ENCODE measurements around the gene CYP2C8.
"Not testable (repeated sequence)": the region's sequence is repeated elsewhere in the genome, so short reads cannot be mapped to it uniquely, and the experiment has no call there.

The CYP2C8 gene

DNA sequence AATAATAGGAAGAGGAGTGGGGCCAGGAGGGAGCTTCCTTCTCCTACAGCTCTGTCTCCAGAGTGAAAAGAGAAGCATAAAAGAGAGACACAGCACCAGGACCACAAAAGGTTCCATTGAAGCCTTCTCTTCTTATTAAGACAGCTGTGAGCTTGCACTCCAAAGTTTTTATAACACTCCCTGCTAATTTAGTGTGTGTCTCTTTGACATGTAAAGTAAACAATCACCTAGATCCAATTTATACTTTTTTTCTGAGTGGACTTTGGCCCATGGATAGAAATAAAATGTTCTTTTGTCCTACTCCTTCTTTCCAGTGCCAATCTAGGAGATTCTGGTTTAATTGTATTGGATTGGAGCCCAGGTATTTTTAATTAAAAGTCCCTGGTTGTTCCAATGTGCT, at the start of gene CYP2C8:
Gene CYP2C8 (minus strand): TSS at position 212 of the 400 bp plus-strand sequence. CDS start 95 bp downstream, at position 117.
- DNase-seq (ENCODE audit: low read depth) = no peak

DNA sequence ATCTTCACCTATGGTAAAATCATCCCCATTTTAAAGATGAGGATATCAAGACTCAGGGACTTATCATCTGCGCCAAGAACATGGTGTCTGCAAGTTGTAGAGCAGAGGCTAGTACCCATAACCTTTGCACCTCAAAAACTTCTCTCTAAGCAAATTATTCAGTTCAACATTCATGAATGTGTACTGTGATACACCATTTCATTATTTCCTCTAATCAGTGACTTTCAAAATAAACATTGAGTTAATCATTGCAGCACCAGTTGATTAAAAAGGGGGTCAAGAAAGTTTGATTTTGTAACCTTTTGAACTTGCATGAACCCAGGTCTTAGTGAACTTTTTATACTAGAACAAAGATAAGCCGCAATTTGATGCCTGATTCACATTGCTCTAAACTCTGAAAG, 47.6 kb upstream of the CYP2C8 start:
- DNase-seq (ENCODE audit: low read depth) = no peak

DNA sequence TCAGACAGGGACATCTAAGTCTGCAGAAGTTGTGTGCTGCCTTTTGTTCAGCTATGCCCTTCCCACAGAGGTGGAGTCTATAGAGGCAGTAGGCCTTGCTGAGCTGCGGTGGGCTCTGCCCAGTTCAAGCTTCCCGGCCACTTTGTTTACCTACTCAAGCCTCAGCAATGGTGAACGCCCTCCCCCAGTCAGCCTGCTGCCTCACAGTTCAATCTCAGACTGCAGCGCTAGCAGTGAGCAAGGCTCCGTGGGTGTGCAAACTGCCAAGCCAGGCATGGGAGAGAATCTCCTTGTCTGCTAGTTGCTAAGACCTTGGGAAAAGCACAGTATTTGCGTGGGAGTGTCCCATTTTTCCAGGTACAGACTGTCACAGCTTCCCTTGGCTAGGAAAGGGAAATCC, 41.5 kb upstream of the CYP2C8 start:
- not testable (repeated sequence) for DNase-seq (ENCODE audit: low read depth)

DNA sequence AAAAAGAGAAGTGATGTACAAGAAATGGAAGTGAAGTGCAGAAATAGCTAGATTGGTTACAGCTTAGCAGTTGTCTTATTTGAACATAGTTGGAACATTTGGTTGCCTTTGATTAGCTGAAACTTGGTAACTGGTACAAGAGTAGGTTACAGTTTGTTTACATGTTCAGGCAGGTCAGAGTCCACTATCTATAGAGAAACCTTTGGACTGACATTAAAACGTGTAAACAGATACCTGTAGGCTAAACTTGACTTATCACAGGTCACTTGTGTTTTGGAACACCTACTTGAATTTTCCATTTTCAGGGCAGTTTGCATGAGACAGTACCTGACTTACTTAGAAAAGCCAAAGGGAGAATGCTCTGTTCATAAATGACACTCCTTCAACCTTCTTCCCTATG, 28.5 kb upstream of the CYP2C8 start:
- DNase-seq (ENCODE audit: low read depth) = no peak

DNA sequence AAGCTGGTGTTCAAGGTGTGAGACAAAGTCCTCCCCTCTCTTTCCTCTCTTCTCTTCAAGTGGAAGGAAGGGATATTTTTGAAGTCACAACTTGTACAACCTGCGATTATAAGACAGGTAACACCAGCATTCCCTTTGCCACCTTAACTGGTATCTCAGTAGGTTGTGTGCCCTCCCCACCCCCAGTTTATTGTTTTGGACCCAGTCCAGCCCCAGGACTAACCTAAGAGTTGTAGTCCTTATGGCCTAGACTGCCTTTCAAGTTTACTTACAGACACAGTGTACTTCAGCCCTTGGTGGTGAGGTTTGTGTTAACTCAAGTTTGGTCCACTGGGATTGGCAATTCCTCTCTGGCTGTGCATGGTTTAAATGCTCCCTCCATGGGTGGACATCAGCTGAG, 26.8 kb upstream of the CYP2C8 start:
- DNase-seq (ENCODE audit: low read depth) = no peak

DNA sequence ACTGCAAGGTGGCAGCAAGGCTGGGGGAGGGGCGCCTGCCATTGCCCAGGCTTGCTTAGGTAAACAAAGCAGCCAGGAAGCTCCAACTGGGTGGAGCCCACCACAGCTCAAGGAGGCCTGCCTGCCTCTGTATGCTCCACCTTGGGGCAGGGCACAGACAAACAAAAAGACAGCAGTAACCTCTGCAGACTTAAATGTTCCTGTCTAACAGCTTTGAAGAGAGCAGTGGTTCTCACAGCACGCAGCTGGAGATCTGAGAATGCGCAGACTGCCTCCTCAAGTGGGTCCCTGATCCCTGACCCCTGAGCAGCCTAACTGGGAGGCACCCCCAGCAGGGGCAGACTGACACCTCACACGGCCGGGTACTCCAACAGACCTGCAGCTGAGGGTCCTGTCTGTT, 10.3 kb upstream of the CYP2C8 start:
- DNase-seq (ENCODE audit: low read depth) = not testable (repeated sequence)

DNA sequence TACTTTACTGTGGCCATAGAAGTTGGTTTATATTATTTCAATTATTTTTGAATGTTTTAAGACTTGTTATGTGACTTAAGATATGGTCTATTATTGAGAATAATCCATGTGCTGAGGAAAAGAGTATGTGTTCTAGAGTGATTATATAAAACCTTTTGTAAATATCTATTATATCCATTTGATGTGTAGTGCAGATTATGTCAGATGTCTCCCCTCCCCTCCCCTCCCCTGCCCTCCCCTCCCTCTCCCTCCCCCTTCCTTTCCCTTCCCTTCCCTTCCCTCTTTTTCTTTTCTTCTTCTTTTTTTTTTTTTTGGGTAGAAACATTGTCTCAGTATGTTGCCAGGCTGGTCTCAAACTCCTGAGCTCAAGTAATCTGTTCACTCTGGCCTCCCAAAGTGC, 8.3 kb upstream of the CYP2C8 start:
- no peak for DNase-seq (ENCODE audit: low read depth)

DNA sequence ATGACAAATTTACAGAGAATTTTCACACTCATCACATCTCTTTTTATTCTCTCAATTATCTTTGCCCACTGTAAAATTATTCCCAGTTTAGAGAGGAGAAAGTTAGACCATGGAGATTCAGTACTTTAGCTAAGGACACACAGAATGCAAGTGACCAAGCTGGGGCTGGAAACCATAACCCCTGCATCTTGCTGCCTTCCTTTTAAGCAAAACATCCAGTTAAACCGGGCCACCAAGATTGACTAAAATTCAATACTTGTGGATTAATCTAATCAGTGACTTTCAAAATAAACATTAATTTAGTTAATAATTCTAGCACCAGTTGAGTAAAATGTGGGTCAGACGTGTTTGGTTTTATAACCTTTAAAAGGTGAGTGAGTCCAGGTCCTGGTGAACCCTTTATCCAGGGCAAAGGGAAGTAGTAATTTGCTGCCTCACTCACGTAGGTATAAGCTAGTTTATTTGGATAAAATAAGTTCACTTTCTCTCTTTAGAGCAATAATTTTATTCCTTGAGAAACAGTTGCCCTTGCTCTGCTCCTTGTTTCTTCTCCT, 1.9 kb upstream of the CYP2C8 start:
- no peak for DNase-seq (ENCODE audit: low read depth)

DNA sequence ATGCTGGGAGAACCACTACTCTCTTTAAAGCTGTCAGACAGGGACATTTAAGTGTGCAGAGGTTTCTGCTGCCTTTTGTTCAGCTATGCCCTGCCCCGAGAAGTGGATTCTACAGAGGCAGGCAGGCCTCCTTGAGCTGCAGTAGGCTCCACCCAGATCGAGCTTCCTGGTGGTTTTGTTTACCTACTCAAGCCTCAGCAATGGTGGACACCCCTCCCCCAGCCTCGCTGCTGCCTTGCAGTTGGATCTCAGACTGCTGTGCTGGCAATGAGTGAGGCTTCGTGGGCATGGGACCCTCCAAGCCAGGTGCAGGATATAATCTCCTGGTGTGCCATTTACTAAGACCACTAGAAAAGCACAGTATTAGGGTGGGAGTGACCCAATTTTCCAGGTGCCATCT, 5.2 kb downstream of the CYP2C8 start:
- DNase-seq (ENCODE audit: low read depth) = not testable (repeated sequence)

DNA sequence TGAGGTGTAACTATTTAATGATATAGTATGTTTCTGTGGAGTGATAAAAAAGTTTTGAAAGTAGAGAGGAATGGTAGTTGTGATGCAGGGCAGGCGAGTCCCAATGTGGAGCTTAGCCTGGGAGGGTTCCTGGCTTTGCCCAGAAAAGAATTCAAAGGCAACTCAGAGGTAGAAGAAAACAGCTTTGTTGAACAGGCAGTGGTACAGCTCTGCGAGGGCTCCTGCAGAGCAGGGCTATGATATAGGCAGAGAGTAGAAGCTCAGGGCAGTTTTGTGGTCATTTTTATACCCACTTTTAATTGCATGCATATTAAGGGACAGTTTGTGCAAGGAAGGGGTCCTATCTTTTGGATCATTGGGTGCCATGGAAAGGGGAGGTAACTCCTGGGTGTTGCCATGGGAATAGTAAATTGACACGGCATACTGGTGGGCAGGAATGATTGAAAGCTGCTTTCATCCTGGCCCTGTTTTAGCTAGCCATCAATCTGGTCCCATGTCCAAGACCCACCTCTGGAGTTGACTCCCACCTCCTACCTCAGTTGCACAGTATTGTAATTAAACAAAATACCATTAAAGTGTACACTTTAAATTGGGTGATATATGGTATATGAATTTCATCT, 12.4 kb downstream of the CYP2C8 start:
- no peak for DNase-seq (ENCODE audit: low read depth)

DNA sequence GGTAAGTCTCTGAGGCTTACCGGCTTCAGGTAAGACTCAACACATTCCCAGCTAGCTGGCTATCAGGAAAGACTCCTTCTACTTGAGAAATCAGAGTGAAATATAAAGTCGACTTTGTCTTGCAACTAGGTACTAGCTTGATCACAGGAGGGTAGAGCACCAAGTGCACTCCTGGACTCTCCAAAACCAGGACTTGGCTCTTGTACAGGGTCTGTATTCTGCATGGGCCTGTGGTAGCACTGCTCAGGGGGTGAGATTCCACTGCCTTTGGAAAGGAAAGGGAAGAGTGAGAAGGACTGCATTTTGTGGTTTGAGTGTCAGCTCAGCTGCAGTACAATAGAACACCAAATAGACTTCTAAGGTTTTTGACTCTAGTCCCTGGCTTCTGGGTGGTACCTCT, 19.4 kb downstream of the CYP2C8 start:
- no peak for DNase-seq (ENCODE audit: low read depth)

DNA sequence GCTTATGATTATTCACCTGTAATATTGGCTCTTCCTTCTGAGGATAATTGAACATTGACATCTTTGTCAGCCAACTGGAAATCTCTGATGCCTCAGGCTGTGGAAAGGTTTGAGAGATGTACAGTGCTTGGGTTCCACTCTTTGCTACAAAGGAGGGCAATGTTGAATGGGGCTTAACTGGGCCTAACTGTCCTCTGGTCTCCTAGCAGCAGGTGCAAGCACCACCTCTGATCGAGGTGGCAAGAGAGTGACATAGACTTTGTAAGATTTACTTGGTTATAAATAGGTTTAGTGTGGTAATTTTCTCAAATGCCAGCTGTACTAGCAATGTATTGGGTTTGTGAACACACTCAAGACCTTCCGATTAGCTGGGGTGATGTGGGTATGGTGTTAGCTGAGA, 21.1 kb downstream of the CYP2C8 start:
- DNase-seq (ENCODE audit: low read depth) = no peak

DNA sequence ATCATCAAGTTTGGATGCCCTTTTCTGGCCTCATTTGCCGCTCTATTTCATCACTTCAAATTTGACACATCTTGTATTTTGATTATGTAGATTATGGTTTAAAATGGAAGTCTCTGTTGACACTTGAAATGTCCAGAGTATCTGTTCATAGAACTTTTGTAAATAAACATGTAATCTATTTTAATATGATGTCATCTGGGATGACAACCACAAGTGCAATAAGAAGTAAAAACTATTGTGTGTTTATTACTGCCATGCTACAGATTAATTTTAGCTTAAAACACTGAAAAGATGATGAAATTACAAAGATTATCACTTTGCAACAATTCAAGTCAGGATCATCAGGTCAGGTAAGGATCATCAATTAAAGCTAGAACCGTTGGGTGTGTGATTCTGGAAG, 30.0 kb downstream of the CYP2C8 start:
- DNase-seq (ENCODE audit: low read depth) = no peak

DNA sequence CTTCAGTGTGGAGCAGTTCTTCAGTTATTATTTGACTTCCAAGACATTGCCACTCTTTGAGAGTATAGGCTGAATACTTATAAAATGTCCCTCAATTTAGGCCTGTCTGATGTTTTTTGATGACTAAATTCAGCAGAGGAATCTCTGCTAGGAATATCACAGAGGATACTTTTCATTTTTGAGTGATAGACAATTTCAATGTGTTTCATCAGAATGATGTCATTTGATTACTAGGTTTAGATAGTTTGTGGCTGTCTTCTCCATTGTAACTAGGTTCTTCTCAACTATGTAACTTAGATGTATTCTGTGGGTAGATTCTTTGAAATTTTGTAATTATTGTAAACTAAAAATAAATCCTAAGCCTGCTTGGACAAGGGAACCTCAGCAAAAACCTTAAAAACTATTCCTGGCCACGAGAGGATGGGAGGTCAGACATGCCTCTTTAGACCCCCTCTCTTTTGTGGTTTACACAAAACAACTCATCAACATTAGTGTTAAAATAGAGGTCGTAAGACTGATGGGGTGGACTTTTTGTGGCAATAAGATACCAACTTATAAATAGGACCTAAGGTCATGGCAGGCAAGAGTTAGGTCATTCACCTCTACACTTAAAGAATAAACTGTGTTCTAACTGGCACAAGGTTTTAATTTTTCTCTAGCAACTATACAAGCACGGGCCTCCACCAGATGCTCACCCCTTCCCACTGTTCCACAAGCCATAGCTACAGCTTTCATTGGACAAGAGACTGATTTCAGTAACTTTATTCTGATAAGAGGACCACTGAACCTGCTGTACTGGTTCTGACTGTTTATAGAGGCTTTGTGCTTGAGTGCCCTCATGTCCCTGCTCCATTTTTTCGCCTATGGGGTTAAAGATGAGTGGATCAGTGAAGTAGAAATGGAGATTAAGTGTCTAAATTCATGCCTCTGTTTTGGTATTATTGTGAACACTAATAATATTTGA, 33.7 kb downstream of the CYP2C8 start:
- DNase-seq (ENCODE audit: low read depth) = no peak

DNA sequence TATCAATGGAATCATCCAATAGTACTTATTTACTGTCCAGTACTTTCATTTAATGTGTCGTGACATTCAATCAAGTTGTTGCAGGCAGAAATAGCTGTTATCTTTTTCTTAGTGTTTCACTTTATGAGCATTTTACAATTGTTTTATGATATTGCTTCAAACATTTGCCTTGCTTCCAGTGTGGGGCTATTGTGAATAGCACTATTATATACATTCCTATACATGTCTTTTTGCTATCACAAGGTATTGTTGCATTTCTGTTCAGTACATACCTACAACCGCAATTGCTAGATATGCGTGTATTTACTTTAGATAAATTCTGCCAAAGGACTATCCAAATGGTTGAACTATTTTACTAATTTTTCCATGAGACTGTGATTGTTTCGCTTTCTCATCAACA, 34.9 kb downstream of the CYP2C8 start:
- no peak for DNase-seq (ENCODE audit: low read depth)

DNA sequence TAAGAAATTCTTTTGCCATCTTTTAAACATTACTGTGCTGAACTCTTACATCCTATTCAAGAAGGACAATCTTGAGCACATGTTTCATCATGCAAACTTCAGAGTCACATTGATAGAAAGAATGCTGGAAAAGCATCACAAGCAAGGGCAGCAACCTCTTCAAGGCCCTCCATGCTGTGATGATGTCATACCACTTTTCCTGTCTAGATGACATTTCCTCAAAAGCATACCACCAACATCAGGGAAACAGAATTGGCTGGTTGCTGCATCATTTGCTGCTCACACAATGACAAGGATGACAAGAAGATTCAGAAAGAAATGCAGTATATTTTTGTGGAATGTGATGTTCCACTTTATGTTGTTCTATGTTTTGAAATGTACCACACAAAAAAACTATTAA, 37.6 kb downstream of the CYP2C8 start:
- DNase-seq (ENCODE audit: low read depth) = no peak

DNA sequence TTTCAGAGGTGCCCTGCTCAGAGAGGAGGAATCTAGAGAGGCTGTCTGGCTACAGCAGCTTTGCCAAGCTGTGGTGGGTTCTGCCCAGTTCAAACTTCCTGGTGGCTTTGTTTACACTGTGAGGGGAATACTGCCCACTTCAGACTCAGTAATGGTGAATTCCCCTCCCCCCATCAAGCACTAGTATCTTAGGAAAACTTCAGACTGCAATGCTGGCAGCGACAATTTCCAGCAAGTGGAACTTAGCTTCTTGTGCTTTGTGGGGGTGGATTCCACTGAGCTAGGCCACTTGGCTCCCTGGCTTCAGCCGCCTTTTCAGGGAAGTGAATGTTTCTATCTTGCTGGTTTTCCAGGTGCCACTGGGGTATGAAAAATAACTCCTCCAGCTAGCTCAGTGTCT, 42.8 kb downstream of the CYP2C8 start:
- DNase-seq (ENCODE audit: low read depth) = no peak

DNA sequence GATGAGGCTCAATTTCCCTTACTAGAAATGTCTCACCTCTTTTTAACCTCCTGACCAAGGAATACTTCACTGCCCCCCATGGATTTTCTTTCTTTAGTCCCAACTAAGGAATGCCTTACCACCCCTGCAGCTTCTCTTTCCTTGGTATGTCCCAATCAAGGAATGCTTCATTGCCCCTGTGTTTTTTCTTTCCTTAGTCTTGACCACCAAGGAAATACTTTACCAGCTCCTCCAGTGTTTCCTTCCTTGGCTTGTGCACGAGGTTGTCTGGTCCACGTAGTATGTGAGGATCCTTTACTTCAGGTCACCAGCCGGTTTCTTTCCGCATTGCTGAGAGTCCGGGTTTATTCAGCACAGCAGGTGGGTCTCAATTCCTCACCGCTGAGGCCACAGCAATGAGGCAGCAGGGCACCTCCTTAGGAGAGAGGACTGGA, 71.5 kb downstream of the CYP2C8 start:
- no peak for DNase-seq (ENCODE audit: low read depth)

DNA sequence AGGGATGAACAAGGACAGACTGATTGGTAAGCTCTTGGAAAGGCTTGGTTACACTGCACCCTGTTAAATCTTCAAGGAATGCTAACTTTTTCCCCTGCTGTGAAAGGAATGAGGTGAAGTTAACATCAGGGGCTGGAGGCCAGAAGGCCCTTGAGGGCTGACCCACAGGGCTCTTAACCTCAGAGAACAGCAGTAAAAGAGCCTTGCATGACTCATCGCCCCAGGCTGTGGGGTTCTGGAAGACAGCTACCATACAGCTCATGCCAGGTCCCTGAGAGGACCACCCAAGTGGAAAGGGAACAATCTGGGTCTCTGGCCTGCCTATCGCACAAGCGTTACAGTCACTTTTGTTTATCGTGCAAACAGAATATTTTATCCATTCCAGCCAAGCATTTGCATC, 76.5 kb downstream of the CYP2C8 start:
- DNase-seq (ENCODE audit: low read depth) = no peak

DNA sequence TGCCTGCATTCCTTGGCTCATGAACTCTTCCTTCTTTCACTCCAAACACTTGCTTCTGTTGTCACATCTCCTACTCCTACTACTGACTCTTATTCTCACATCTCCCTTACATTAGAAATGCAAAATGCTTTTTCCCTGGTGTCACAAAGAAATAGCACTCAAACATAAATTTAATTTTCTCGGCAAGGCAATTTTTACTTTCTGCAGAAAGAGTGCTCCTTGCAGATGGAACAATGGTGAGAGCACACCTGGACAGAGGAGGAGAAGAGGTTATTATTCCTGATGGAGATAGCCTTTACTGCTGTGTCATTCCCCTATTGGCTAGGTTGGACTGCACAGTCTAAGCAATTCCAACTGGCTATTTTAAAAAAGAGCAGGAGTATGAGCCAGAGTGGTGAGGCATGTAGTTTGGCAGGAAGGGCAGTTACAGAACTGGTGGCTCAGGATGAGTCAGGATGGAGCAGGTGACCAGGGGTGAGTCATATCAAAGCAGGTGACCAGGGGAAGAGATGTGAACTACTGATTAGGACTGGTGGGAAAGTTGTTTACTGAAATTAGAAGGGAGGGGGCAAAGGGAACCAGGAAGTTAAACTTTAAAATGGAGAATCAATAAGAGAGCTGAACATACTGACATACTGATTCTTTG, 77.9 kb downstream of the CYP2C8 start:
- DNase-seq (ENCODE audit: low read depth) = no peak

DNA sequence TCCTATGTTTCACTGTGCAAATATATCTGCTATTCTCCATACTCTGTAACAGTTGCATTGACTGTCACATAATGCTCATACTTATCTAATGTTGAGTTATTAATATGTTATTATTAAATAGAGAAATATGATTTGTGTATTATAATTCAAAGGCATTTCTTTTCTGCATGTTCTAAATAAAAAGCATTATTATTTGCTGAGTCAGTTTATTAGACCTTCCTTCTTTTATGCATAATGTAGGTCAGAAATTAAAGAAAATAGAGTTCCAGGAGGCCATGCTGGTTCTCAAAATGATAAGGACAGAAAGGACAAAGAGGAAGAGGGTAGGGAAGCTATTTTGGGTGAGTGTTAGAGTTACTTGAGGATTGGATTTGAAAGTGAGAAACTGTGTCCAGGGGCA, 80.1 kb downstream of the CYP2C8 start:
- no peak for DNase-seq (ENCODE audit: low read depth)

Measured in fibroblast of gingiva (primary cell).